GM12878 (cell line): ENCODE data around the gene GPSM1.

ENCODE experiments used
- EP300 ChIP-seq, 2 experiments: fragments of 150-350 bp in 1 of 2; IDR thresholded peaks; 2 replicates each; pipeline ENCODE4 v1.6.1; 2011 to 2012; ENCODE audit warnings: low read depth in 2 of 2, low read length in 2 of 2, borderline replicate concordance in 1 of 2, improper control_type of control experiment in 1 of 2, inconsistent platforms in 1 of 2; ENCODE audit not compliant: control insufficient read depth in 1 of 2
- ETV6 ChIP-seq, 2 experiments: fragments of 450-650 bp in 1 of 2; IDR thresholded peaks in 1 of 2; conservative IDR thresholded peaks in 1 of 2; 2 replicates each; pipeline ENCODE4 v1.6.1; 2014; ENCODE audit warnings: antibody characterized with exemption in 1 of 2, borderline replicate concordance in 1 of 2, low read depth in 1 of 2, mild to moderate bottlenecking in 1 of 2, moderate library complexity in 1 of 2
- KDM1A ChIP-seq: fragments of 200-600 bp; sonication (generic); IDR thresholded peaks from 2 replicates; pipeline ENCODE4 v1.6.1; 2016; ENCODE audit warnings: borderline replicate concordance
- KLF5 ChIP-seq: fragments of 450-650 bp; IDR thresholded peaks from 2 replicates; pipeline ENCODE4 v1.6.1; 2014; ENCODE audit warnings: mild to moderate bottlenecking; ENCODE audit not compliant: partially characterized antibody
- NBN ChIP-seq: fragments of 450-650 bp; IDR thresholded peaks from 2 replicates; pipeline ENCODE4 v1.6.1; 2016
- NRF1 ChIP-seq: conservative IDR thresholded peaks from 2 replicates; pipeline ENCODE4 v1.6.1; 2011; ENCODE audit warnings: mild to moderate bottlenecking, low read depth, low read length, improper control_type of control experiment
- POLR2A ChIP-seq: IDR thresholded peaks from 2 replicates; pipeline ENCODE4 v1.6.1; 2011; ENCODE audit warnings: low read depth, mild to moderate bottlenecking, low read length
- RFX5 ChIP-seq: IDR thresholded peaks from 2 replicates; pipeline ENCODE4 v1.6.1; 2011; ENCODE audit warnings: low read depth, low read length, improper control_type of control experiment
- YY1 ChIP-seq: IDR thresholded peaks from 2 replicates; pipeline ENCODE4 v1.6.1; 2011; ENCODE audit warnings: low read depth, mild to moderate bottlenecking, low read length
- ZNF274 ChIP-seq: IDR thresholded peaks from one replicate; pipeline ENCODE4 v1.8.0; 2011; ENCODE audit not compliant: insufficient read length, insufficient read depth
- TF ChIP-seq, protein P1 (sequence below), 3 experiments: IDR thresholded peaks in 2 of 3; conservative IDR thresholded peaks in 1 of 3; 2 replicates each; pipeline ENCODE4 v1.5.1; 2011; ENCODE audit warnings: low read depth in 3 of 3, low read length in 3 of 3, mild to moderate bottlenecking in 3 of 3, control low read depth in 2 of 3, moderate library complexity in 2 of 3, inconsistent platforms in 1 of 3, mixed read lengths in 1 of 3; ENCODE audit not compliant: control insufficient read depth in 2 of 3, insufficient read depth in 1 of 3; ENCODE audit errors: extremely low read depth in 1 of 3
- TF ChIP-seq, protein P2 (sequence below): fragments of 450-650 bp; formaldehyde crosslinking; IDR thresholded peaks from 2 replicates; pipeline ENCODE4 v1.4.0; 2020; ENCODE audit warnings: mild to moderate bottlenecking, moderate library complexity

DNA sequence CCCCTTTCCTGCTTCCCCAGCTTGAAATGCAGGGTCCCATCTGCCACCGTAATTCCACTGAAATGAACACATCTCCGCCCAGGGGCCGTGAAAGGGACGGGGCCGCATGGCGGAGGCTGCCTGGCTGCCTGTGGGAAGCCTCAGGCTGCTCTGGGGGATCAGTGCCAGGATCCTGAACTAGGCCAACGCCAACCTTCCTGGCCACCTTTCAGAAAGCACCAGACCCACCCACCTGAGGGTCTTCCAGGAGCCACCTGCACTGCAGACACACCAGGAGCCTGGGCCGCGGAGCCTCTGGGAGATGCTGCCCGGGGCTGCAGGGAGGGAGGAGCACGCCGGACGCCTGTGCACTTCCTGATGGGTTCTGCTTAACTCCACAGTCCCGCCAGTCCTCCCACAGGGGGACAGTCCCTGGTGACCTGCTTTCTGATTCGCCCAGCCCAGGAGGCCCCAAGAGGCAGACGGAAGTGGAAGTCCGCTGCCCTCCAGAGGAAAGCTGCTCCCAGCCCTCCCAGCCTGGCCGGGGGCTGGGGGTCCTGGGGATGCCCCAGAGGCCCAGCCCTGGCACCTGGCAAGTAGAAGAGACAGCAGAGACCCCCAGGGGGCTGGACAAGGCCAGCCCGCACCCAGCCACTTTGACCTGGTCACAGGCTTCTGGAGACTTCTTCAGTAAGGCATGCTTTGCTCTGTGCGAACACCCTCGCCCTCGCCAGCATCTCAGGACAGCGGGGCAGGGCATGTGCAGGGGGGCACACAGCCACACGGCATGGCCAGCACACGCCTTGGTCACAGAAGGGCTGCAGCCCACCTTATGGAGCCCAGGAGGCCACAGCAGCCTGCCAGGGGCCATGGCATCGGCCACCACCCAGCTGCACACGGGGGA, 46.2 kb downstream of the GPSM1 start, which contains the start of gene CARD9:
- TF ChIP-seq POLR2A: no peak
- TF ChIP-seq YY1: no peak
- no peak for TF ChIP-seq RFX5
- TF ChIP-seq, protein P1, sequence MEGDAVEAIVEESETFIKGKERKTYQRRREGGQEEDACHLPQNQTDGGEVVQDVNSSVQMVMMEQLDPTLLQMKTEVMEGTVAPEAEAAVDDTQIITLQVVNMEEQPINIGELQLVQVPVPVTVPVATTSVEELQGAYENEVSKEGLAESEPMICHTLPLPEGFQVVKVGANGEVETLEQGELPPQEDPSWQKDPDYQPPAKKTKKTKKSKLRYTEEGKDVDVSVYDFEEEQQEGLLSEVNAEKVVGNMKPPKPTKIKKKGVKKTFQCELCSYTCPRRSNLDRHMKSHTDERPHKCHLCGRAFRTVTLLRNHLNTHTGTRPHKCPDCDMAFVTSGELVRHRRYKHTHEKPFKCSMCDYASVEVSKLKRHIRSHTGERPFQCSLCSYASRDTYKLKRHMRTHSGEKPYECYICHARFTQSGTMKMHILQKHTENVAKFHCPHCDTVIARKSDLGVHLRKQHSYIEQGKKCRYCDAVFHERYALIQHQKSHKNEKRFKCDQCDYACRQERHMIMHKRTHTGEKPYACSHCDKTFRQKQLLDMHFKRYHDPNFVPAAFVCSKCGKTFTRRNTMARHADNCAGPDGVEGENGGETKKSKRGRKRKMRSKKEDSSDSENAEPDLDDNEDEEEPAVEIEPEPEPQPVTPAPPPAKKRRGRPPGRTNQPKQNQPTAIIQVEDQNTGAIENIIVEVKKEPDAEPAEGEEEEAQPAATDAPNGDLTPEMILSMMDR (IDR thresholded peaks at IDR 0.05 in 2 of 3, conservative IDR thresholded peaks at IDR 0.05 in 1 of 3; ENCODE audit: control insufficient read depth in 2 of 3, extremely low read depth in 1 of 3, insufficient read depth in 1 of 3, low read depth in 3 of 3, low read length in 3 of 3): no peak
- TF ChIP-seq ZNF274: no peak
- no peak for TF ChIP-seq ETV6 (conservative IDR thresholded peaks at IDR 0.05 in 1 of 2, IDR thresholded peaks at IDR 0.05 in 1 of 2; ENCODE audit: borderline replicate concordance in 1 of 2, low read depth in 1 of 2)
- no peak for TF ChIP-seq NRF1
- TF ChIP-seq, protein P2, sequence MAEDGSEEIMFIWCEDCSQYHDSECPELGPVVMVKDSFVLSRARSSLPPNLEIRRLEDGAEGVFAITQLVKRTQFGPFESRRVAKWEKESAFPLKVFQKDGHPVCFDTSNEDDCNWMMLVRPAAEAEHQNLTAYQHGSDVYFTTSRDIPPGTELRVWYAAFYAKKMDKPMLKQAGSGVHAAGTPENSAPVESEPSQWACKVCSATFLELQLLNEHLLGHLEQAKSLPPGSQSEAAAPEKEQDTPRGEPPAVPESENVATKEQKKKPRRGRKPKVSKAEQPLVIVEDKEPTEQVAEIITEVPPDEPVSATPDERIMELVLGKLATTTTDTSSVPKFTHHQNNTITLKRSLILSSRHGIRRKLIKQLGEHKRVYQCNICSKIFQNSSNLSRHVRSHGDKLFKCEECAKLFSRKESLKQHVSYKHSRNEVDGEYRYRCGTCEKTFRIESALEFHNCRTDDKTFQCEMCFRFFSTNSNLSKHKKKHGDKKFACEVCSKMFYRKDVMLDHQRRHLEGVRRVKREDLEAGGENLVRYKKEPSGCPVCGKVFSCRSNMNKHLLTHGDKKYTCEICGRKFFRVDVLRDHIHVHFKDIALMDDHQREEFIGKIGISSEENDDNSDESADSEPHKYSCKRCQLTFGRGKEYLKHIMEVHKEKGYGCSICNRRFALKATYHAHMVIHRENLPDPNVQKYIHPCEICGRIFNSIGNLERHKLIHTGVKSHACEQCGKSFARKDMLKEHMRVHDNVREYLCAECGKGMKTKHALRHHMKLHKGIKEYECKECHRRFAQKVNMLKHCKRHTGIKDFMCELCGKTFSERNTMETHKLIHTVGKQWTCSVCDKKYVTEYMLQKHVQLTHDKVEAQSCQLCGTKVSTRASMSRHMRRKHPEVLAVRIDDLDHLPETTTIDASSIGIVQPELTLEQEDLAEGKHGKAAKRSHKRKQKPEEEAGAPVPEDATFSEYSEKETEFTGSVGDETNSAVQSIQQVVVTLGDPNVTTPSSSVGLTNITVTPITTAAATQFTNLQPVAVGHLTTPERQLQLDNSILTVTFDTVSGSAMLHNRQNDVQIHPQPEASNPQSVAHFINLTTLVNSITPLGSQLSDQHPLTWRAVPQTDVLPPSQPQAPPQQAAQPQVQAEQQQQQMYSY (CRISPR knock-in tag): no peak
- TF ChIP-seq NBN: no peak
- no peak for TF ChIP-seq EP300 (IDR thresholded peaks at IDR 0.05; ENCODE audit: borderline replicate concordance in 1 of 2, control insufficient read depth in 1 of 2, low read depth in 2 of 2, low read length in 2 of 2)
- no peak for TF ChIP-seq KLF5
- no peak for TF ChIP-seq KDM1A
